Astrocyte (in vitro differentiated cells and primary cell): ENCODE data around the gene LETMD1. TPM values are rescaled to one million over a fixed set of nuclear protein-coding genes. Genes with fewer than 3 reads are reported as not detected.

ENCODE experiments used
- DNase-seq: peaks from one replicate; pipeline ENCODE4 v3.0.0-alpha.2; 2010; ENCODE audit warnings: low read depth
- FAIRE-seq: peaks from 2 replicates; lab custom pipeline; 2011; peaks lifted over from hg19 to GRCh38; lab: Jason Lieb, UNC
- H2AFZ ChIP-seq: 2 replicates; pipeline ENCODE4 v1.6.0; 2012; ENCODE audit warnings: low read depth, low read length, inconsistent platforms
- H3K27ac ChIP-seq: 2 replicates; pipeline ENCODE4 v1.5.1; 2011; ENCODE audit warnings: low read depth, low read length, inconsistent platforms
- H3K27me3 ChIP-seq: 2 replicates; pipeline ENCODE4 v1.6.0; 2011; ENCODE audit warnings: low read length, inconsistent platforms; ENCODE audit not compliant: insufficient read depth
- H3K36me3 ChIP-seq: 2 replicates; pipeline ENCODE4 v1.5.1; 2011; ENCODE audit warnings: low read length, inconsistent platforms; ENCODE audit not compliant: insufficient read depth
- H3K4me1 ChIP-seq: 2 replicates; pipeline ENCODE4 v1.5.1; 2011; ENCODE audit warnings: low read length, inconsistent platforms; ENCODE audit not compliant: insufficient read depth
- H3K4me2 ChIP-seq: 2 replicates; pipeline ENCODE4 v1.6.0; 2012; ENCODE audit warnings: low read length, inconsistent platforms
- H3K4me3 ChIP-seq: 2 replicates; pipeline ENCODE4 v1.5.1; 2011; ENCODE audit warnings: low read depth, mild to moderate bottlenecking, low read length, inconsistent platforms; ENCODE audit not compliant: insufficient read depth
- H3K79me2 ChIP-seq: 2 replicates; pipeline ENCODE4 v1.6.0; 2012; ENCODE audit warnings: mild to moderate bottlenecking, low read length, inconsistent platforms; ENCODE audit not compliant: insufficient read depth
- H3K9ac ChIP-seq: 2 replicates; pipeline ENCODE4 v1.6.0; 2012; ENCODE audit warnings: mild to moderate bottlenecking, low read length, inconsistent platforms
- H3K9me3 ChIP-seq: 2 replicates; pipeline ENCODE4 v1.5.1; 2012; ENCODE audit warnings: low read depth, mild to moderate bottlenecking, low read length, inconsistent platforms; ENCODE audit not compliant: insufficient read depth
- H4K20me1 ChIP-seq: 2 replicates; pipeline ENCODE4 v1.6.0; 2012; ENCODE audit warnings: low read length, inconsistent platforms; ENCODE audit not compliant: insufficient read depth
- H3K27ac Mint-ChIP-seq: one replicate; pipeline ENCODE4 v1.8.0; 2021; ENCODE audit warnings: mild to moderate bottlenecking, mixed read lengths; ENCODE audit not compliant: unreplicated experiment
- H3K27me3 Mint-ChIP-seq: one replicate; pipeline ENCODE4 v1.8.0; 2021; ENCODE audit warnings: low read depth, mixed read lengths; ENCODE audit not compliant: unreplicated experiment
- H3K36me3 Mint-ChIP-seq: one replicate; pipeline ENCODE4 v1.8.0; 2021; ENCODE audit warnings: low read depth, mixed read lengths; ENCODE audit not compliant: unreplicated experiment
- H3K4me1 Mint-ChIP-seq: one replicate; pipeline ENCODE4 v1.8.0; 2021; ENCODE audit warnings: low read depth, mixed read lengths; ENCODE audit not compliant: unreplicated experiment
- H3K4me3 Mint-ChIP-seq: one replicate; pipeline ENCODE4 v1.8.0; 2021; ENCODE audit warnings: mild to moderate bottlenecking, moderate library complexity, mixed read lengths; ENCODE audit not compliant: unreplicated experiment
- H3K9me3 Mint-ChIP-seq: one replicate; pipeline ENCODE4 v1.8.0; 2021; ENCODE audit warnings: mild to moderate bottlenecking, mixed read lengths; ENCODE audit not compliant: unreplicated experiment
- EZH2 ChIP-seq: IDR thresholded peaks from 2 replicates; pipeline ENCODE4 v1.6.1; 2012; ENCODE audit warnings: mild to moderate bottlenecking, low read length, inconsistent platforms; ENCODE audit not compliant: insufficient read depth
- total RNA-seq: library from RNA; stranded (reverse); gene quantifications from 2 replicates; pipeline ENCODE4 v1.2.1, GENCODE V29; 2021
- TF ChIP-seq, protein P1 (sequence below): IDR thresholded peaks from 2 replicates; pipeline ENCODE4 v1.5.1; 2011; ENCODE audit warnings: low read depth, mild to moderate bottlenecking, inconsistent platforms, low read length, moderate library complexity; ENCODE audit not compliant: insufficient read depth

The LETMD1 gene
- total RNA-seq, 1 donor from 2014 or later, result 25.2 TPM

DNA sequence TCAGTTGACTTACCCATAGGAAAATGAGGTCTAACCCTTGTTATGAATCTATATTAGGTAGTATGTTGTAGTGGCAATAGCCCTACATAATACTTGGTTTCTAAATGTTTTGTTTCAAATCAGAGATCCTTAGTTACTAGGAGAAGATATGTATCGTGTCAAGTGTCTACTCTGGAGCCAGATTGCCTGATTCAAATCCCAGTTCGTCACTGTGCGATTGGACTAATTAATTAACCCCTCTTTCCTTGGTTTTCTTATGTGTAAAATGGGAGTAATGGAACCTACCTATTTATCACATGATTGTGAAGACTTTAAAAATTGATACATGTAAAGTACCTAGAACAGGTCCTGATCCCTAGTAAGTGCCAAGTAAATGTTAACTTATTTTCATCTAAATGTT, 1.4 kb downstream of the LETMD1 start:
- no peak overlapping the region for H3K9ac ChIP-seq
- no peaks in the 10 kb centered on the region for H3K9me3 ChIP-seq
- Mint-ChIP-seq H3K36me3 (peaks cover 2% of the 10 kb centered on the region), H3K4me3 (peak overlapping the region; percentile 95), H3K27ac (no peak overlapping the region), H3K27me3 (no peaks in the 10 kb centered on the region), H3K4me1 (peaks cover 8% of the 10 kb centered on the region), H3K9me3 (no peaks in the 10 kb centered on the region)
- peak overlapping the region; percentile 92 for H3K4me2 ChIP-seq
- H4K20me1 ChIP-seq, result peaks cover 2% of the 10 kb centered on the region
- H3K36me3 ChIP-seq, result peaks cover 8% of the 10 kb centered on the region
- H3K4me1 ChIP-seq, result peaks cover 9% of the 10 kb centered on the region
- H3K27me3 ChIP-seq, result no peaks in the 10 kb centered on the region
- H2AFZ ChIP-seq, result no peak overlapping the region
- H3K79me2 ChIP-seq, result peaks cover 20% of the 10 kb centered on the region
- TF ChIP-seq EZH2, result no peak
- TF ChIP-seq, protein P1, sequence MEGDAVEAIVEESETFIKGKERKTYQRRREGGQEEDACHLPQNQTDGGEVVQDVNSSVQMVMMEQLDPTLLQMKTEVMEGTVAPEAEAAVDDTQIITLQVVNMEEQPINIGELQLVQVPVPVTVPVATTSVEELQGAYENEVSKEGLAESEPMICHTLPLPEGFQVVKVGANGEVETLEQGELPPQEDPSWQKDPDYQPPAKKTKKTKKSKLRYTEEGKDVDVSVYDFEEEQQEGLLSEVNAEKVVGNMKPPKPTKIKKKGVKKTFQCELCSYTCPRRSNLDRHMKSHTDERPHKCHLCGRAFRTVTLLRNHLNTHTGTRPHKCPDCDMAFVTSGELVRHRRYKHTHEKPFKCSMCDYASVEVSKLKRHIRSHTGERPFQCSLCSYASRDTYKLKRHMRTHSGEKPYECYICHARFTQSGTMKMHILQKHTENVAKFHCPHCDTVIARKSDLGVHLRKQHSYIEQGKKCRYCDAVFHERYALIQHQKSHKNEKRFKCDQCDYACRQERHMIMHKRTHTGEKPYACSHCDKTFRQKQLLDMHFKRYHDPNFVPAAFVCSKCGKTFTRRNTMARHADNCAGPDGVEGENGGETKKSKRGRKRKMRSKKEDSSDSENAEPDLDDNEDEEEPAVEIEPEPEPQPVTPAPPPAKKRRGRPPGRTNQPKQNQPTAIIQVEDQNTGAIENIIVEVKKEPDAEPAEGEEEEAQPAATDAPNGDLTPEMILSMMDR, result no peak
- no peak for DNase-seq
- no peak for FAIRE-seq
- no peak overlapping the region for H3K27ac ChIP-seq
- peak overlapping the region; percentile 90 for H3K4me3 ChIP-seq

DNA sequence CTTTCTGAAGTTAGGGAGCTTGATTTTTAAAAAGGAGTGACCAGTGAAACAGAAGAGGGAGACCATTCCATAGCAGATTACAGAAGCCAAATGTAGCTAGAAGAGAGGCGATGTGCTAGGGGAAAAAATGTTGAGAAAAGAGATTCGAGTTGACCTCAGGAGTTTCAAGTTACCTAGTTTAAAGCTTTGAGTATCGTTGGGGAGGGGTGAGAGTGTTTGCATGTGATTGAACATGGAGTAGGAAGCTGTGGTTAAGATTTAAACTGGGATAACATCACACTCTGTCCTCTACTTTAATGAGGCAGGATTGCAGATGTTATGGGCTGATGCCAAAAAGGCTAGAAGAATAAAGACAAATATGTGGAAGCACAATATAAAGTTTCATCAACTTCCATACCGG, 3.7 kb downstream of the LETMD1 start:
- Histone ChIP-seq H2AFZ (no peak overlapping the region), H3K4me2 (no peak overlapping the region), H3K4me3 (no peak overlapping the region), H3K36me3 (peaks cover 18% of the 10 kb centered on the region), H3K27ac (no peak overlapping the region), H3K9me3 (no peaks in the 10 kb centered on the region), H3K79me2 (peaks cover 20% of the 10 kb centered on the region), H4K20me1 (peaks cover 2% of the 10 kb centered on the region), H3K9ac (no peak overlapping the region), H3K27me3 (no peaks in the 10 kb centered on the region), H3K4me1 (peaks cover 9% of the 10 kb centered on the region)
- H3K4me1 Mint-ChIP-seq, result peaks cover 8% of the 10 kb centered on the region
- no peak overlapping the region for H3K4me3 Mint-ChIP-seq
- TF ChIP-seq EZH2, result no peak
- TF ChIP-seq, protein P1, result no peak
- H3K36me3 Mint-ChIP-seq, result peaks cover 8% of the 10 kb centered on the region
- FAIRE-seq, result no peak
- no peaks in the 10 kb centered on the region for H3K27me3 Mint-ChIP-seq
- H3K27ac Mint-ChIP-seq, result no peak overlapping the region
- H3K9me3 Mint-ChIP-seq, result no peaks in the 10 kb centered on the region
- DNase-seq, result no peak

DNA sequence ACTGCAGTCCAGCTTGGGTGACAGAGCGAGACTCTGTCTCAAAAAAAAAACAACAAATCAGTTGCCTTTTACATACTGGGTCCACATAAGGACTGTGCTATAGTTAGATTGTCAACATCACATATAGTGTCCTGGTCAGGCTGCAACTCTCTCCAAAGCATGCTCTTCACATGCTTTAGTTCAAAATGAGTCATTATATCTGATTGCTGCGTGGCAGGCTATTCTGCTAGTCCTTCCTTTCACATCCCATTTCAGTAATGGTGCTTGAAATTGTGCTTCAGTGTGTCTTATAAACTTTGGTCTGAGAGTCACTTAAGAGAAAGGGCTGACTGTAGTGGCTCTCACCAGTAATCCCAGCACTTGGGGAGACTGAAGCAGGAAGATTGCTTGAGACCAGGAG, 6.9 kb downstream of the LETMD1 start:
- no peaks in the 10 kb centered on the region for H3K27me3 ChIP-seq
- no peak for TF ChIP-seq EZH2
- TF ChIP-seq, protein P1, result no peak
- H3K27ac ChIP-seq, result no peak overlapping the region
- H3K9me3 ChIP-seq, result no peaks in the 10 kb centered on the region
- H3K4me2 ChIP-seq, result no peak overlapping the region
- H2AFZ ChIP-seq, result no peak overlapping the region
- no peak overlapping the region for H3K4me3 ChIP-seq
- DNase-seq (no peak), FAIRE-seq (no peak)
- Mint-ChIP-seq H3K9me3 (no peaks in the 10 kb centered on the region), H3K27ac (no peak overlapping the region), H3K36me3 (peaks cover 8% of the 10 kb centered on the region), H3K4me1 (no peaks in the 10 kb centered on the region), H3K27me3 (no peaks in the 10 kb centered on the region), H3K4me3 (no peak overlapping the region)
- H3K4me1 ChIP-seq, result no peaks in the 10 kb centered on the region
- peaks cover 35% of the 10 kb centered on the region for H3K36me3 ChIP-seq
- no peak overlapping the region for H3K9ac ChIP-seq
- peaks cover under 1% of the 10 kb centered on the region for H3K79me2 ChIP-seq
- H4K20me1 ChIP-seq, result peaks cover 6% of the 10 kb centered on the region
